IgD-negative memory B cell (primary cell): ENCODE measurements around the gene VENTX. TPM values are rescaled to one million over a fixed set of nuclear protein-coding genes. Genes with fewer than 3 reads are reported as not detected.

Experiments used
- H3K27ac Mint-ChIP-seq, 3 donors: one replicate each; pipeline ENCODE4 v1.8.0; 2020 to 2022; ENCODE audit warnings: mild to moderate bottlenecking in 3 of 3, mixed read lengths in 3 of 3, moderate library complexity in 1 of 3
- H3K27me3 Mint-ChIP-seq: one replicate; pipeline ENCODE4 v1.8.0; 2021; ENCODE audit warnings: mixed read lengths
- H3K36me3 Mint-ChIP-seq: one replicate; pipeline ENCODE4 v1.8.0; 2020; ENCODE audit warnings: mild to moderate bottlenecking, mixed read lengths
- H3K4me1 Mint-ChIP-seq, 3 donors: one replicate each; pipeline ENCODE4 v1.8.0; 2020 to 2022; ENCODE audit warnings: mixed read lengths in 3 of 3, mild to moderate bottlenecking in 1 of 3
- H3K4me3 Mint-ChIP-seq, 4 donors: one replicate each; pipeline ENCODE4 v1.8.0; 2020 to 2022; ENCODE audit warnings: mild to moderate bottlenecking in 4 of 4, mixed read lengths in 4 of 4, moderate library complexity in 3 of 4
- H3K9me3 Mint-ChIP-seq, 3 donors: one replicate each; pipeline ENCODE4 v1.8.0; 2020 to 2021; ENCODE audit warnings: mixed read lengths in 3 of 3, mild to moderate bottlenecking in 1 of 3
- polyA plus RNA-seq: library from polyadenylated mRNA; unstranded; fragments of 300-500 nt; fragmentation: Illumina TruSeq; gene quantifications from one replicate; pipeline ENCODE4 v1.2.3, GENCODE V29; 2021

VENTX gene
- polyA plus RNA-seq, 1 donor from 2014 or later: not detected

DNA sequence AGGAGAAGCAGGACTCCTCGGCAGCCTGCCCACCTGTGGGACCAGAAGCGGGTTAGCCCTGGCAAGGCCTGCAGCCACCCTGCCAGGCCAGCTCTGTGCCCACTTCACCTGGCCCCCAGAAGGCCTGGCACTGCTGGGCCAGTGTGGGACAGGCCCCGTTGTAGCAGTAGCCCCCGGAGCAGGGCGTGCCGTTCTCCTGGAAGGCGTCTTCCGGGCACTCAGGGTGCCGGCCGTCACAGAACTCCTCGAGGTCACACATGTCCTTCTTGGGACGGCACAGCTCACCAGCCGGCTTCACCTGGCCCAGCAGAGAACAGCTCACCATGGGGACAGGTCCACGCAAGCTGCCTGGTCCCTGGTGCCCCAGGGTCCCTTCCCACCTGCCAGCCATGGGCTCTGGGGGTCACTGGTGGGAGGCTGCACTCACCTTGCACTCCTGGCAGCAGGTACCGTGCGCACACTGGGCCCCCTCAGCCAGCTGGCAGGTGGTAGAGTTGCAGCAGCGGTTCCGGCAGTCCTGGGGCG is 33.2 kb downstream of the VENTX start:
- Mint-ChIP-seq H3K4me3 (no peak overlapping the region), H3K9me3 (no peaks in the 10 kb centered on the region), H3K36me3 (no peaks in the 10 kb centered on the region), H3K4me1 (peaks cover 0 to 4% (median 3%) of the 10 kb centered on the region in 3 donors), H3K27ac (no peak overlapping the region), H3K27me3 (no peaks in the 10 kb centered on the region)

DNA sequence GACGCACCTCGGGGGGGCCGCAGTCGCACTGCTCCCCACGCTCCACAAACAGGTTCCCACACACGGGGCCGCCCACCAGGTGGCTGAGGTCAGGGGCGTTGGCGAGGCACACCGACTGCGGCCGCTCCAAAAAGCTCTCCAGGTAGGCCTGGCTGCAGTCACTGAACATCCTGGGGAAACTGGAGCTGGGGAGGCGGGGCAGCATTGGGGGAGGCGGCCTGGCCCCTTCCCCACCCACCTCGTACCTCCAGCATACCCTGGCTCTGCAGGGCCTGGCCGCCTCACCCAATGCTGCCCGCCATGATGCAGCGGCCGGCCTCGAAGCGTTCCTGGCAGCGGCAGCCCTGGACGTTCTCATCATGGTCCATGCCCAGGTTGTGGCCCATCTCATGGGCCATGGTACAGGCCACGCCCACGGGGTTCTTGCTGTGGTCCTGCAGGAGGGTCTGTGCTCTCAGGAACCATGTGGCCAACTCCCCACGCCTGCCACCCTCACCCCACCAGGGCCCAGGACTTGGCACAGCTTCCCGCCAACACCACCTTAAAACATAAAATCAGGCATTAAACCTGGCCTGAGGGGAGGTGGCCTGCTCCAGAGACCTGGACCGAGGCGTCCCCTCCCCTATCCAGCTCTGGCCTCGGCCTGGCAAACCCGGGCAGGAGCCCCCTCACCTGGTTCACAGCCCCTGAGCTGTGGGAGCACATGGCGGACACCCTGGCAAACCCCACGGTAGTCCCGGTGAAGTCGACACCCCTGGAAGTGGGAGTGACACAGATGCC is 34.1 kb downstream of the VENTX start:
- H3K4me3 Mint-ChIP-seq: peak overlapping the region in 1 of 4 donors; percentile 27
- H3K9me3 Mint-ChIP-seq: no peaks in the 10 kb centered on the region
- no peaks in the 10 kb centered on the region for H3K27me3 Mint-ChIP-seq
- H3K27ac Mint-ChIP-seq: peak overlapping the region in 1 of 3 donors; percentile 50
- H3K4me1 Mint-ChIP-seq: peaks cover 0 to 4% (median 0%) of the 10 kb centered on the region in 3 donors
- no peaks in the 10 kb centered on the region for H3K36me3 Mint-ChIP-seq

DNA sequence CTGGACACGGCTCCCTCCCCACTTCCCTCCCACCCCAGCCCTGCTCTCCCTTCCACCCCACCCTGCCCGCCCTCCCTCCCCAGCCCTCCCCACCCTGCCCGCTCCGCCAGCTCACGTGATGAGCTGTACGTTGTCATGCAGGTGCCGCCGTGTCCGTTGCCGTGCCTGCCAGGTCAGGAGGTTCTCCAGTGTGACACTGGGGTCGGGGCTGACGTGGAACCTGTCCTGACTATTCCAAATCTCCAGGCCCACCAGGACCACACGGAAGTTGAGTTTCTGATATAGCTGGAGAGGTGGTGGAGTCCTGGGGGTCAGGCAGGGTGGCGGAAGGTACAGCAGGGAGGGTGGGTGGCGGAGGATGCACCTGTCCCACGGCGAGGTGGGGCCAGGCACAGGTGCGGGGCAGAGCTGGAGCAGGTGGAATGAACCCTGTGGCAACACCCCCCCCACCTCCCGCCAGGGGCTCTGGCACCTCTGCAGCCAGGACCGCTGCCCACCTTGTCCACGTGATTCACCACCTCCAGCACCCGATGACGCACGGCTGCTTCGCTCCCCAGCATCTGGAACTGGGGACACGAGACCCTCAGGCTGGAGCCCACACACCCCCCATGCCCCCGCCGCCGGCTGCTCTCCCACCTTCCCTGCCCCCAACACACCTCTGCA is 34.8 kb downstream of the VENTX start:
- H3K36me3 Mint-ChIP-seq: no peaks in the 10 kb centered on the region
- peak overlapping the region in 1 of 3 donors; percentile 50 for H3K27ac Mint-ChIP-seq
- no peaks in the 10 kb centered on the region for H3K27me3 Mint-ChIP-seq
- peaks cover 0 to 4% (median 0%) of the 10 kb centered on the region in 3 donors for H3K4me1 Mint-ChIP-seq
- no peak overlapping the region for H3K4me3 Mint-ChIP-seq
- H3K9me3 Mint-ChIP-seq: no peaks in the 10 kb centered on the region

DNA sequence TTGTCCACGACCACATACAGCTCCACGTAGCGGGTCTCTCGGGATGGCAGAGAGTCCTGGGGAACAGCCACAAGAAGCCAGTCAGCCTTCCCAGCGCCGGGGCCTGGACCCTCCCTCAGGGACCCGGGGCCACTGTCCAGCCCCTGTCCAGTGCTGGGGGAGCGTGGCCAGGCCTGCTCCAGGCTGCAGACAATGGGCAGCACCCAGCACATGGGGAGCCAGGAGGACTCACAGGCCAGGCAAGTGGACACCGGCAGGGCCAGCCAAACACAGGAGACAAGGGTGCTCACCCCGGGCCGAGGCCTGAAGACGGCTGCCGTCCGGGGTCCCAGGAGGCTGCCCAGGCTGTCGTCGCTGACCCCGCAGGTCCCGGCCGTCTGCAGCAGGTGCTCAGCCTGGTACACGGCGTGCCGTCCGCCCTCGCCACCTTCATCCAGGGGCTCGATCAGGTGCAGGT is 35.3 kb downstream of the VENTX start:
- Mint-ChIP-seq H3K36me3 (no peaks in the 10 kb centered on the region), H3K27me3 (no peaks in the 10 kb centered on the region), H3K4me1 (peaks cover 4 to 7% (median 4%) of the 10 kb centered on the region in 3 donors), H3K4me3 (no peak overlapping the region), H3K27ac (peak overlapping the region in 2 of 3 donors; percentile 7 to 16), H3K9me3 (no peaks in the 10 kb centered on the region)

DNA sequence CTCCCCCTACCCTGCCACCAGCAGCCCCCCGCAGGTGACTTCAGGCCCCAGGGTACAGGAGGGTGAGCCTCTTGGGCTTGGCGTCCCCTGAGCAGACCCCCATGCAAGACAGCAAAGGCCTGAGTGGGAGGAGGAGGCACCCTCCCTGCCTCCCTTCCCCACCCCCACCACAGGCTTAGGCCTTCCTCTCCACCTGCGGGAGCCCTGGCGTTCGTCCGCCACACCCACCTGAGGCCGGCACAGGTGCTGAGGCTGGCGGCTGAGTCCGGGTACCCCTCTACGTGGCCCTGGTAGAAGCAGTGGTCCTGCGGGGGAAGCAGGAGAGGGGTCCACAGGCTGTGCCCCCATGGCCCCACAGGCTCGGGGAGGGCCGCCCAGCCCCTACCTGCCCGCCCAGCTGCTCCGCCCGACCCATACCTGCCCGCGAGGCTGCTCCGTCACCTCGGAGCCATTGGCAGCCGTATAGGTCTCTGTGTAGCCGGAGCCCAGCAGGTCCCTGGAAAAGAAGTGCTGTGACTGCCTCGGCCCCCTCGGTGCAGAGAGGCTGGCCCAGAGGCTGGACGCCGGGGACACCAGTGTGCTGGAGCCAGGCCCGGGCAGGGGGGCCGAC is 36.0 kb downstream of the VENTX start:
- H3K4me3 Mint-ChIP-seq: peak overlapping the region in 1 of 4 donors; percentile 12
- H3K4me1 Mint-ChIP-seq: peaks cover 10 to 13% (median 11%) of the 10 kb centered on the region in 3 donors
- peaks cover 2% of the 10 kb centered on the region for H3K27me3 Mint-ChIP-seq
- no peaks in the 10 kb centered on the region for H3K9me3 Mint-ChIP-seq
- H3K27ac Mint-ChIP-seq: peak overlapping the region in 2 of 3 donors; percentile 7 to 73
- H3K36me3 Mint-ChIP-seq: no peaks in the 10 kb centered on the region

DNA sequence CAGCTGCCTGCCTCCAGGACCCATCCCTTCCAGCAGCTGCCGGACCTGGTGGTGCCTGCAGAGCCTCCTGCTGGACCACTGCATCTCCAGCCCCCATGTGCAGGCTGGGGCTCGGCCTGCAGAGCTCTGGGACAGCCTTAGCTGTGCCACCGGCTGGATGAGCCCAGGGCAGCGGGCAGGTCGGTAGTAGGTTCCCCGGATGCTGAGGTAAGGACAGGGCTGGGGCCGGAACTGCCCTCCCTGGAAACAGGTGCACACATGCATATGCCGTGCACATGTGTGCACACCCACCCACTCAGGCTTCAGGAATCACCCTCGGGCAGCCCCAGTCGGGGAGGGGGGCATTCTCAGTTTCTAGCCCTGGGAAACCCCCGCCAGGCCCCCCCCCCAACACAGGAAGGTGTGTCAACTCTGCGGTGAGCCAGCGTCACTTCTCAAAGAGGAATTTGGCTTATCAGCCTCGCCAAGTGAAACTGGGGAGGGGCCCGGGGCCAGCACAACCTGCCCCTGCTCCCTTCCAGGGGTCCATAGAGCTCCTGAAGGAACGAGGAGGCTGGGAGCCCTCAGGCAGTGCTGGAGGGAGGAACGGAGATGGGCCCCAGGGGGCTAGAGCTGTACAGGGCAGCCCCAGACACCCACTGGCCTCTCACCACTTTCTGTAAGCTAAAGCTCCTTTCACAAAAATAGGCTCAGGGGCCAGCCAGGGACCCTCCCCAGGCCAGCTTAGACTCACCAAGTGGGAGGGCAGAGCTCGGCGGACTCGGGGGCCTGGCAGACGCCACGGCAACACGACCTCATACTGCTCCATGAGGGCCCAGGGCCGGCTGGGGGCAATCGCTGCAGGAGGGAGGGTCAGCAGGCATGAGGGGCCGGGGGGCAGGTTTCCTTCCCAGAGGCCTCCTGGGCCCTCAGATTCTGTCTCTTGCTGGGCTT is 37.4 kb downstream of the VENTX start:
- Mint-ChIP-seq H3K36me3 (no peaks in the 10 kb centered on the region), H3K4me3 (peak overlapping the region; percentile 89 to 97 (median 94)), H3K9me3 (no peaks in the 10 kb centered on the region), H3K4me1 (peaks cover 17 to 24% (median 22%) of the 10 kb centered on the region in 3 donors), H3K27me3 (peaks cover 2% of the 10 kb centered on the region), H3K27ac (peak overlapping the region; percentile 94 to 98 (median 98))

DNA sequence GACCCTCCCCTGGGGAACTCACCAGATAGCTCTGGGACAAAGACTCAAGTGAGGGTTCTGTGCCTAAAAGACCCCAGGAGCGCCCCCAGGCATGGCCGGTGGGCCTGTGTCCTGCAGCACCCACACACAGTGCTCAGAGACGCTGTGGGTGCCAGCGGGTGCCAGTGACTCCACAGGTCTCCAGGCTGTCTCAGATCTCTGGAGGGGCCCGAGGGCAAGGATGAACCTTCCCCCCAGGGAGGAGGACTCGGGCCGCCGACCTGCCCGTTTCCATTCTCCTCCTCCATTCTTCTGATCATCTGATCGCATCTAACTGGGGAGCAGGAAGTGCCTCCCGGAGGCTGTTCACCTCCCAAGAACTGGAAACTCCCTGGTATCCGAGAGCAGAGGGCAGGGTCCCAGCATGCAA is 38.0 kb downstream of the VENTX start:
- Mint-ChIP-seq H3K4me1 (peaks cover 17 to 25% (median 22%) of the 10 kb centered on the region in 3 donors), H3K27me3 (peaks cover 2% of the 10 kb centered on the region), H3K9me3 (no peaks in the 10 kb centered on the region), H3K4me3 (peak overlapping the region; percentile 89 to 97 (median 94)), H3K36me3 (no peaks in the 10 kb centered on the region), H3K27ac (peak overlapping the region; percentile 94 to 98 (median 98))

DNA sequence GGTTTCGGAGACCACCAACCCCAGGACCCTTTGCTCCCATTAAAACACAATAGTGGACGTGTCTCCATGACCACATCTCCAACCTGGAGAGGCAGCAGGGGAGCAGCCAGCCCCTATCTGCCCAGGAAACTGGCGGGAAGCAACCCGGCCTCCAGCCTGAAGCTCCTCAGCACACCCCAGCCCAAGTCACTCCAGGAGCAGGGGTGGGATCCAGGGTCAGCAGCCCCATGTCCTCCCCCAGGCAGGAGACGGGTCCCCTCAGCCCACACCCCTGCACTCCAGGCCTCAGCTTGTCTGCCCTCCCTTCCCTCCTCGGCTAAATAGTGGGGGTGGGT is 38.4 kb downstream of the VENTX start:
- Mint-ChIP-seq H3K27me3 (peaks cover 2% of the 10 kb centered on the region), H3K9me3 (no peaks in the 10 kb centered on the region), H3K36me3 (no peaks in the 10 kb centered on the region), H3K27ac (peak overlapping the region; percentile 94 to 98 (median 98)), H3K4me1 (peaks cover 17 to 25% (median 22%) of the 10 kb centered on the region in 3 donors), H3K4me3 (peak overlapping the region; percentile 89 to 97 (median 94))

DNA sequence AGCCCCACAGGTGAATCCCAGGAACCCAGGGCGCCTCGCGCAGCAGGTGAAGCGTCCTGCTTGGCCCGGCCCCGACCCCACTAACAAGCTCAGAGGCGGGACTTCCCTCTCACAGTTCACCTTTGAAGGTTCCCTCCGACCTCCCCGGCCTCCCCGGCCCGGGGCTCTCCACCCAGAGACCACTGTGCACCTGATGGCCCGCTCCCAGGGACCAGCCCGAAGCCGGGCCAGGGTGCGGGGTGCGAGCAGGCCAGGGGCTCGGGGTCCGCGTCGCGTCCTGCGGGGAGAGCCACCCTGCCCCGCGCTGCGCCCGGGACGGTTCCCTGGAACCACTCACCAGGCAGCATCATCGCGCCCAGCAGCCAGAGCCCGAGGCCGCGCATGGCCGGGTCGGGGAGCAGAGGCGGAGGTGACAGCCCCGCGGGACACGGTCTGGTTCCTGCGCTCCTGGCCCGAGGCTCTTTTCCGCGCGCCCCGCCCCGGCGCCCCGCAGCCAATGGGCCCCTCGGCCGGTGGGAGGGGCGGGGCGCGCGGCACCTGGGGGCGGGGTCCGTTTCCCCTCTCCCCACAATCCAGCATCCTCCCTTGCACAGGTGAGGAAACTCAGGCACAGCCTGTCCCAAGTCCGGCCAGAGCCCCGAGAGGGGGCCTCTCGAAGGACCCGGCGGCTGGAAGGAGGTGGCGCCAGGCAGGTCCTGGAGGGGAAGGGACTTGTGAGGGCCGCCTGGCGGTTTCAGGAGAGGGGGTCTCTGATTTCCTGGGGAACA is 39.0 kb downstream of the VENTX start, which contains the start of gene ADAM8:
ADAM8 (minus strand) TSS at position 434 of the 767 bp plus-strand sequence; CDS start at position 383, 51 bp downstream.
- peaks cover 17 to 25% (median 22%) of the 10 kb centered on the region in 3 donors for H3K4me1 Mint-ChIP-seq
- H3K9me3 Mint-ChIP-seq: no peaks in the 10 kb centered on the region
- peak within 1 kb of the TSS; percentile 98 for H3K27ac Mint-ChIP-seq
- peaks cover 2% of the 10 kb centered on the region for H3K27me3 Mint-ChIP-seq
- H3K4me3 Mint-ChIP-seq: peak within 1 kb of the TSS; percentile 89 to 97 (median 94)
- H3K36me3 Mint-ChIP-seq: no peaks in the 10 kb centered on the region

DNA sequence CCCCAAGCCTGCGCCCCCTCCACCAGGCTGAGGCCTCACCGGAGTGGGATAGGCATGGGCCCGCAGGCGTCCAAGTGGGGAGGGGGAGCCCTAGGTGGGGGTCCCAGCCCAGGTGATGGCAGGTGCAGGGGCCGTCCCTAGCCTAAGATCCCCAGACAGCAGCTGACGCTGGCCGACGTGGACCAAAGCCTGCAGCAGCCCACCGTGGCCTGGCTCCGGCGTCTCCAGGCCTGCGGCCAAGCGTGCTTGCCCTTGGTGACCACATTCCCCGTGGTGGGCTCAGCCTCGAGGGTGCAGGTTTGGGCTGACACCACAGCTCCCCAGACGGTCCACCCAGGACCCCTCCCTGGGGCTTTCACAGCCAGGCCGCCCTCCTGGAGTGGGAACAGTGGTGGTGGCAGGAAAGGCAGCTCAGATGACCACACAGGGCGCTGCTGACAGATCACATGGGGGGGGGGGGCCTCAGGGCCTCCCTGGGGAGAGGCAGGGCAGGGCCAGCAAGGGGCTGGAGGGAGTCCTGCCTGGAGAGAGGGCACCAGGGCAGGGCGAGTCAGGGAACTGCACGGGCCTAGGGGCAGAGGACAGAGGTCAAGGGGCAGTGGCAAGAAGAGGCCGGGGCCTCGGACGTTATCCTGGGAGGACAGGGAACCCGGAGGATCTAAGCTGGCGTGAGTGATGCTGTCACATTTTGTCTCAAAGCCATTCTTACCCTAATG is 39.8 kb downstream of the VENTX start:
- Mint-ChIP-seq H3K4me1 (peaks cover 17 to 25% (median 22%) of the 10 kb centered on the region in 3 donors), H3K36me3 (no peaks in the 10 kb centered on the region), H3K9me3 (no peaks in the 10 kb centered on the region), H3K4me3 (peak overlapping the region; percentile 81 to 97 (median 92)), H3K27ac (peak overlapping the region; percentile 89 to 98 (median 98)), H3K27me3 (peaks cover 2% of the 10 kb centered on the region)

DNA sequence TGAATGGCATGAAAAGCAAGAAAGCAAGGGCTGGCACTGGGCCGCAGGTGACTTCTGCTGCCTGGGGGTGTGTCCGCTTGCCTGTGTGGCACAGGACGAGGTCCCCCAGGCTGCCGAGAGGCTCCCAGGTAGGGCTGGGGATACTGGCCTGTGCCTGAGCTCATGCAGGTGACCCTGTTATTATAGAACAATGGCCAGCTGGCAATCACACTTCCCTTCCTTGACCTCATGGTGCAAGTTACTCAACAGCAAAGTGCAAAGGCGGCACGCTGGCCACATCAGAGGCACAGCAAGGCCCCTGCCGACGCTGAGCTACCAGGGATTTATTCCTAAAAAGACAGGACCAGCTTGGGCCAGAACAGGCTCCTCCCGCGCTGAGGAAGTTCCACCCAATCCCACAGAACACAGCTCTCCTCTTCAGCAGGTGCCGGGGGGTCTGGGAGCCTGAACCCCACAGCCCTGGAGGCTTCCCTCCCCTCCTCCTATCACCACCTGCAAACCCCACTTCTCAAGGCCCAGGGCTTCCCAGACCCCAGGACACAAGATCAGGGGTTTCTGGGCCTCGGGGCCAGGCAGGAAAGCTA is 40.4 kb downstream of the VENTX start:
- H3K9me3 Mint-ChIP-seq: no peaks in the 10 kb centered on the region
- H3K4me1 Mint-ChIP-seq: peaks cover 17 to 25% (median 22%) of the 10 kb centered on the region in 3 donors
- H3K27ac Mint-ChIP-seq: peak overlapping the region; percentile 96 to 98 (median 98)
- H3K36me3 Mint-ChIP-seq: no peaks in the 10 kb centered on the region
- H3K27me3 Mint-ChIP-seq: peaks cover 2% of the 10 kb centered on the region
- peak overlapping the region; percentile 81 to 92 (median 91) for H3K4me3 Mint-ChIP-seq

DNA sequence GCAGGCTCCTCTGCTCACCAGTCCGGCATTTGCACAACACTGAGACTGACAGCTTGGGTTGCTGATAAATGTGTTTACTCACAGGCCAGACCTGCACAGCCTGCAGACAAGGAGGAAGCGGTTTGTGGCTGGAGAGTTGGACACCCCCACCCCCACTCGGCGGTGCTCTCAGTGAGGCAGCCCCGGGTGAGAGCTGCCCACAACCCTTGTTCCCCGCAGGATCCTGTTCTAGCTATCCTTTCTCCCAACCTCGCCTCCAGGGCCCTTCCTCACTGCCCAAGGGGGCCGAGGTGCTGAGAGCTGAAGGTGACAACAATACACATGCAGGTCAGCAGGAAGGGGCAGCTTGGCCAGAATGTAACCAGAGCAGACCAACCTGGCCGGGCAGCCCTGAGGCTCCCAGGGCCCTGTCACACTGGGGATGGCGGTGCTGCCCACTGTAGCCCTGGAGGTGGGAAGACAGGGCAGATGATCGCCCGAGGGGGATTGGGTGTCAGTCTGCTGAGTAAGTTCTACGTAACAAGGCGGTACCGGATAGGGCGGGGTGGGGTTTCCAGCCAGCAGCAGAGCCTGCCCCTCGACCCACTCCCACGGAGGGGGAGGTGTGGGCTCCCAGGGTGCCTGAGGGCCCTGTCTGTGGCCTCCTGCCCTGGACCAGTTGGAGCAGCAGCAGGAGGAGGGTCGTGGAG is 41.1 kb downstream of the VENTX start:
- peak overlapping the region; percentile 96 to 98 (median 98) for H3K27ac Mint-ChIP-seq
- peaks cover 2% of the 10 kb centered on the region for H3K27me3 Mint-ChIP-seq
- no peaks in the 10 kb centered on the region for H3K9me3 Mint-ChIP-seq
- no peaks in the 10 kb centered on the region for H3K36me3 Mint-ChIP-seq
- H3K4me3 Mint-ChIP-seq: peak overlapping the region; percentile 81 to 92 (median 91)
- peaks cover 17 to 25% (median 22%) of the 10 kb centered on the region in 3 donors for H3K4me1 Mint-ChIP-seq
